GM21717 (cell line): ENCODE data around the gene KRT4.
"Not testable (repeated sequence)": the region's sequence is repeated elsewhere in the genome, so short reads cannot be mapped to it uniquely, and the experiment has no call there.

Experiments used
- ATAC-seq: cut with Tn5 transposase; IDR thresholded peaks from one replicate; pipeline ENCODE4 v1.9.1; 2021; ENCODE audit warnings: mild to moderate bottlenecking, moderate library complexity; ENCODE audit not compliant: unreplicated experiment

Gene KRT4

GRCh38 chr12:52813885-52814709 lies at the start of gene KRT4:
Gene KRT4 (minus strand): TSS chr12:52814116. CDS start chr12:52814058, 58 bp downstream.
- ATAC-seq = no peak

GRCh38 chr12:52862023-52862422 lies 48.1 kb upstream of the KRT4 start:
- no peak for ATAC-seq

GRCh38 chr12:52861511-52861910 lies 47.6 kb upstream of the KRT4 start:
- no peak for ATAC-seq

GRCh38 chr12:52860102-52860823 lies 46.3 kb upstream of the KRT4 start:
- ATAC-seq = no peak

GRCh38 chr12:52857500-52857899 lies 43.6 kb upstream of the KRT4 start:
- ATAC-seq = no peak

GRCh38 chr12:52856787-52857186 lies 42.9 kb upstream of the KRT4 start:
- no peak for ATAC-seq

- ATAC-seq = not testable (repeated sequence)
Measured at GRCh38 chr12:52856077-52856476, 42.2 kb upstream of the KRT4 start.

- no peak for ATAC-seq
Measured at GRCh38 chr12:52851787-52852186, 37.9 kb upstream of the KRT4 start.

- ATAC-seq = no peak
Measured at GRCh38 chr12:52850681-52851080, 36.8 kb upstream of the KRT4 start.

GRCh38 chr12:52849511-52849910 lies 35.6 kb upstream of the KRT4 start:
- ATAC-seq = no peak

- ATAC-seq = no peak
Measured at GRCh38 chr12:52848661-52849255, 34.8 kb upstream of the KRT4 start, which contains the start of gene KRT78. Gene KRT78 (minus strand): TSS chr12:52848994. CDS start chr12:52848930, 64 bp downstream.

GRCh38 chr12:52847335-52848102 lies 33.6 kb upstream of the KRT4 start:
- ATAC-seq = no peak

- no peak for ATAC-seq
Measured at GRCh38 chr12:52846356-52846970, 32.5 kb upstream of the KRT4 start.

GRCh38 chr12:52845946-52846345 lies 32.0 kb upstream of the KRT4 start:
- no peak for ATAC-seq

GRCh38 chr12:52844386-52844785 lies 30.5 kb upstream of the KRT4 start:
- no peak for ATAC-seq

GRCh38 chr12:52839436-52840105 lies 25.7 kb upstream of the KRT4 start:
- ATAC-seq = no peak

- ATAC-seq = no peak
Measured at GRCh38 chr12:52838609-52839435, 24.9 kb upstream of the KRT4 start.

GRCh38 chr12:52837781-52838608 lies 24.1 kb upstream of the KRT4 start:
- no peak for ATAC-seq
